ENCODE data around the gene ZHX3.

DNA sequence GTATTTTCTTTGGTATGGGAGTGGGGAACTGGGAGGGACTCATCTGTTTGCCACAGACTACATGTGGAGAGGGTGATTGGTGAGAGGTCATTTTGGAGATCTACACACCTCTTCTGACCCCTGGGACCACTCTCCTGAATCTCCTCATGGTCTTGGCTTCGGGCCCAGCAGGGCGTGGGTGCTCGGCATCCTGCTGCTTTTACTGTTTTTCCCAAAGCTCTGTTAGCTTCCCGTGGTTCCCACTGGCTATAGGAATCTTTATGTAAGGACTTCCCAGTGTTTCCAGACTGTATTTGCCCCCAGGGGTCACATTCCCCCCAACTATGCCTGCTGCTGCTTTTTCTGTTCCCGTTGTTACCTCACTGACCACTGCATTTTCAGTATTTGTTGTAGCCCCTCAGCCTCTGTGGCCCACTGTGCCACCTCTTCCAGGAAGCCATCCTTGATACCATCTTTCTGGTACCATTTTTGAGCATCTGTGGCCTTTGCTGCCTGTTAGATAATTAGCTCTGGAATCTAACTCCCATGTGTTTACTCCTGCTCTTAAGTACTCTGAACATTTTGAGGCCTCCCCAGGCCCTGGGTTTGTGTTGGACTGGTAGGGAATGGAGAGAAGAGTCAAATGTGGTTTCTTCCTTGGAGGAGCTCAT, 165.3 kb downstream of the ZHX3 start:
- TF ChIP-seq, protein P1, sequence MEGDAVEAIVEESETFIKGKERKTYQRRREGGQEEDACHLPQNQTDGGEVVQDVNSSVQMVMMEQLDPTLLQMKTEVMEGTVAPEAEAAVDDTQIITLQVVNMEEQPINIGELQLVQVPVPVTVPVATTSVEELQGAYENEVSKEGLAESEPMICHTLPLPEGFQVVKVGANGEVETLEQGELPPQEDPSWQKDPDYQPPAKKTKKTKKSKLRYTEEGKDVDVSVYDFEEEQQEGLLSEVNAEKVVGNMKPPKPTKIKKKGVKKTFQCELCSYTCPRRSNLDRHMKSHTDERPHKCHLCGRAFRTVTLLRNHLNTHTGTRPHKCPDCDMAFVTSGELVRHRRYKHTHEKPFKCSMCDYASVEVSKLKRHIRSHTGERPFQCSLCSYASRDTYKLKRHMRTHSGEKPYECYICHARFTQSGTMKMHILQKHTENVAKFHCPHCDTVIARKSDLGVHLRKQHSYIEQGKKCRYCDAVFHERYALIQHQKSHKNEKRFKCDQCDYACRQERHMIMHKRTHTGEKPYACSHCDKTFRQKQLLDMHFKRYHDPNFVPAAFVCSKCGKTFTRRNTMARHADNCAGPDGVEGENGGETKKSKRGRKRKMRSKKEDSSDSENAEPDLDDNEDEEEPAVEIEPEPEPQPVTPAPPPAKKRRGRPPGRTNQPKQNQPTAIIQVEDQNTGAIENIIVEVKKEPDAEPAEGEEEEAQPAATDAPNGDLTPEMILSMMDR (conservative IDR thresholded peaks at IDR 0.05; ENCODE audit: low read length), result no peak
- TF ChIP-seq EZH2phosphoT487 (IDR thresholded peaks at IDR 0.05; ENCODE audit: borderline replicate concordance), result no peak
